Hematopoietic multipotent progenitor cell treated with erythropoietin and hydrocortisone succinate and interleukin-3 and kit ligand, for 4 days (in vitro differentiated cells): ENCODE results near the gene CTNND2.
A peak's percentile ranks its signal among the peaks of the same experiment; 100 is the strongest.

ENCODE experiments used
- DNase-seq: peaks from one replicate; pipeline ENCODE4 v3.0.0-alpha.2; 2015

Gene CTNND2

GRCh38 chr5:11301171-11301570 is 603.1 kb downstream of the CTNND2 start:
- no peak for DNase-seq

GRCh38 chr5:11300736-11301135 is 603.5 kb downstream of the CTNND2 start:
- DNase-seq = no peak

GRCh38 chr5:11298877-11299276 is 605.4 kb downstream of the CTNND2 start:
- no peak for DNase-seq

GRCh38 chr5:11293523-11293922 is 610.7 kb downstream of the CTNND2 start:
- no peak for DNase-seq

- DNase-seq = no peak
Observed at GRCh38 chr5:11292648-11293356, 611.4 kb downstream of the CTNND2 start.

DNA sequence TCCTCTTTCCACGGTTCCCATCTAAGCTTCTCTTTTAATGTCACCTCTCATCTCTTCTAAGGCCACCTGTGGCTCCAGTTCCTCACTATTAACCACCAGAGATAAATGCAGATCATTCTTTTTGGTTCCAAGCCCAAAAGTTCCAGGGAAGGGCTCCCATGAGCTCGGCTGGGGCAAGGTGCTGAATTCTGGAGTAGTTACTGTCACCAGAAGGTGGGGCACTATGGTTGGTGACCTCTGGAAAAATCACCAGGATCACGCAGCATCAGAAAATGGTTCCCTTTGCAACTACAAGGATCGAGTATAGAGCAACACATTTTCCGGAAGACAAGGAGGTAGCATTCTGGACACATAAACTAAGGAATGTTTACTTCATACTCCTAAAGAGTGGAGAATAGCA is 614.5 kb downstream of the CTNND2 start:
- DNase-seq = no peak

- DNase-seq = no peak
Observed at GRCh38 chr5:11289208-11289607, 615.0 kb downstream of the CTNND2 start.

DNA sequence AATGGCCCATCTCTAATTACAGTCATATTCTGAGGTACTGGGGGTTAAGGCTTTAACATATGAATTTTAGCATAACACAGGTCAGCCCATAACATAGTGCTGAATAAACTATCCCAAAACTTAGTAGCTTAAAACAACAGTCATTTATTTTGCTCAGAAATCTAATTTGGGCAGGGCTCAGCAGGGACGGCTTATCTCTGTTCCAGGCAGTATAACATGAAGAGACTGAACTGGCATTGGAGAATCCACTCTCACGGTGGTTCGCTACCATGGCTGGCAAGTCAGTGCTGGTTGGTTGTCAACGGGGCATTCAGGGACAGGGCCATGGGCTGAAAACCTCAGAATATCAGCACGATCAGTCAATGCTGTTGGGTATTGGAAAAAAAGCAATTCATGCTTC is 622.4 kb downstream of the CTNND2 start:
- DNase-seq = no peak

- DNase-seq = no peak
Observed at GRCh38 chr5:11277323-11277722, 626.9 kb downstream of the CTNND2 start.

DNA sequence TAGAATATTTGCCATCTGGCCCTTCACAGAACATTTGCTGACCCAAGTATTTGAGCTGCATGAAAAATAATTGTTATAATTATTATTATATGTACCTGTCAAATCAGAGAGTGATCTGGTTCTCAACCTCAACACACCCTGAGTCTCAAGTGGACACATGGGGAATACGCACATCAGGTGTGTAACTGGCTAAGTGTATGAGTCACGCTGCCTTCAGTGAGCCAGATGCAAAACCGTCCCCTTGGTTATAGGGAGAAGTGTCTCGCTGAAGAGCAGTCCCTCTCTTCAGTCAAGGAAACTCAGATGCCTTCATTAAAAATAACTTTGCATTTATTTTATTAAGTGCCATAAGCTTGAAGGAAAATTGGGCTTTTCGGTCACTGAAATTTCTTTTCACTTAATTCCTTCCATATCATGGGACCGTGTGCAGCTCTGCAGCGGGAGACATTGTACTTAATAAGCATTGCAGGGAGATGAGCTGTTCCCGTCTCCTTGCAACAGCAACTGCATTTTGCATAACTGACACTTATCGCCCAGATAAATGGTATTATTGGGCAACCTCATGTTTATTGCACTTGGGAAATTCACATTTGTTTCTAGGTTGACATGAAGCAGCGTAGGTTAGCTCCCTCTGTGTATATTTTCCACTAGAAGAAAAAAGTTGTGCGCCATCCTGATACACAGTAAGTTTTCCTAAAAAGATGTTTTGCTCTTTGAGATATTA is 630.9 kb downstream of the CTNND2 start:
- DNase-seq = no peak

DNA sequence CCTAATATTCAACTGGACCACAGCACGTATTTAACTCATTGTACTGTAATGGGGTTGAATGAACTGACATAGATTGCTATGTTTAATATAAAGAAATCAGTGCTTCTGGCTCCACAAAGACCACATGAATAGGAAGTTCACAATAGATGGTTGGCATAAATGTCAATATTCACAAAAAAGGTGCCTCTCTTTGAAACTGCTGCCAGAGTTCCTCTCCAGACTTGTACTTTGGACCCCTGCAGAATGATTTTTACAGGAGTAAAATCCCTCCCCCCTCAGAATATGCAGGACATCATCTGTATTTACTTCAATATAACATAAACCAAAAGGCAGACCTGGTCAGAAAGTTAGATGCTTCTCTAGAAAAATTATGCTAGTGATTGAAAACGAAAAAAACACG is 634.7 kb downstream of the CTNND2 start:
- no peak for DNase-seq

- DNase-seq = no peak
Observed at GRCh38 chr5:11268891-11269290, 635.4 kb downstream of the CTNND2 start.

- no peak for DNase-seq
Observed at GRCh38 chr5:11266331-11266730, 637.9 kb downstream of the CTNND2 start.

GRCh38 chr5:11261241-11261640 is 643.0 kb downstream of the CTNND2 start:
- no peak for DNase-seq

DNA sequence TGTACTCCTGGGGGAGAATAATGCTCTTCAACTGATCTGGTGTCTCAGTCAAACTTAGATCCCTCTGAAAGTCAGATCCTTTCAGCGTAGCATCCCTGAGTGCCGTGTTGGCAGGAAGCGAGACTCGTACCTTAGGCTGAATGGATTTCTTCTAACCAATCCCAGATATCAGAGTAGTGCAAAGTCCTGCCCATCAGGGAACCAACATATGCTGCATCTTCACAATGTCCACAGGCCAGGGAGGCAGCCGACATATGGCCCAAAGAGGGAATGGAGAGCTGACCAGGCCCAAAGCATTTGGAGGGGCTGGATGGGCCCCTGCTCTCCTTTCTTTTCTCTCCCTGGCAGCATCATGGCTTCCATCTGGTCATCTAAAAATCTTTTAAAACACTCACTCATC is 646.2 kb downstream of the CTNND2 start:
- DNase-seq = no peak

DNA sequence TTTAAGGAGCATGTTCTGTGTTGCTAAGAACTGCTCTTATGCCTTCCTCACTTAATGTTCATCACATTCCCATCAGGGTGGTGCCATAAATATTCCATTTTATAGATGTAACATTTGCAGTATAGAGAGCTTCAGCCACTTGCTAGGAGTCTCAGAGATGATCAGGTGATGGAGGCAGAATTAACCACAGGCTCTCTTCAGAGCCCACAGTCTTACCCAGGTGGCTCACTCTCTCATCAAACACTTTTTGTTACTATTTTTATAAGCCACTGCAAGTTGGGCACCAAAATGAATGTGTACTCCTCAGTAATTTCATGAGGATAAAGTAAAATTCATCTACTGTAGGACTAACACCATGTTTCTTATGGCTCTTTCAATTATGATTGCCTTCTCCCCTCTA is 651.7 kb downstream of the CTNND2 start:
- no peak for DNase-seq

DNA sequence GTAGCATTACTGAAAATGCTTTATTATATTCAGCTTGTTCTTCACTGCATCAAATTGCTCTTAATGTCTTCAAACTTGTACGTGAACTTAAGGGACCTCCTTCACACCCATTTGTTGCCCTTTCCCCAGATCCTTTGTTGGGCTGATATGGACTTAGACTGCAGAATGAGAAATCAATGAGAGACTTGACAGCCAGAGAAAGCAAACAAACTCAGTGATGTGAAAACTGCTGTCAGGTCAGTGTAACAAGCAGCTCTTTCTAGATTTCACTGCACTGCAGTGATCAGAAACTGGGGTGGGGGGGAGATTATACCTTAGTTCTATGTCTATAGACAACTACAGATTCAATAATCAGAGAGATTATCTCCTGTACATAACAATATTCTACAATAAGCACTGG is 652.2 kb downstream of the CTNND2 start:
- no peak for DNase-seq

DNA sequence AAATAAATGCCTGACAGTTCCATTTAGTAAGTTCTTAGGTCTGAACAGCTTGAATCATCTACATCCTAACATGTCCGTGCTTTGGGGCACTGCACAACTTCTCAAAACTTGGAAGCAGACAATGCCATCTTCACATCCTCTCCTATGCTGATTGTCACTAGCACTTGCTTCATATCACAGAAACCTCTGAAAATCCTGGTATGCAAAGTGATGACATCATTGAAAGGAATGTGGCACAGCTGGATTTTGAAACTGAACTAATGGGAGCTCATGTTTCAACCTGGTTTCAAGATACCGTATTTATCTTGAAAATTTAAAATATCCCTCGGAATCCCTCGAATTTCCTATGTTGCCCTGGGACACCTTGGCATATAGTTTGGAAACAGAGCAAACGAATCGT is 653.0 kb downstream of the CTNND2 start:
- DNase-seq = no peak

GRCh38 chr5:11248966-11249365 is 655.3 kb downstream of the CTNND2 start:
- DNase-seq = peak; percentile 76

GRCh38 chr5:11247224-11247623 is 657.0 kb downstream of the CTNND2 start:
- DNase-seq = peak; percentile 27

DNA sequence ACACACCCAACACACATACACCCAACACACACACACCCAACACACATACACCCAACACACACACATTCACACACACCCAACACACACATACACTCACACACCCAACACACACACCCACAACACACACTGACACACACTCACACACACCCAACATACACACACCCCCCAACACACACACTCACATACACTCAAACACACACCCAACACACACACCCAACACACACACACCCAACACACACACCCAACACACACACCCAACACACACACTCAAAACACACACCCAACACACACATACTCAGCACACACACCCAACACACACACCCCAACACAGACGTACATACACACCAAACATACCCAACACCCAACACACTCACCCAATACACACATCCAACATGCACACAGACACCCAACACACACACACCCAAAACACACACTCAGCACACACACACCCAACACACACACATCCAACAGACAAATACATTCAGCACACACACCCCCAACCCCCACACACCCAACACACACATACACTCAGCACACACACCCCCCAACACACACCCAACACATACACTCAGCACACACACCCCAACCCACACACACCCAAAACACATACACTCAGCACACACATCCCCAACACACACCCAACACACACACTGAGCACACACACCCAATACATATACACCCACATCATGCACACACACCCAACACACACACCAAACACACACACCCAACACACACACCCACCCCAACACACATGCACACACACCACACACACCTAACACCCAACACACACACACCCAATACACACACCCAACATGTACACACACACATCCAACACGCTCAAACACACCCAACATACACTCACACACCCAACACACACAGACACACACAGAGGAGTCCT is 663.7 kb downstream of the CTNND2 start:
- no peak for DNase-seq

DNA sequence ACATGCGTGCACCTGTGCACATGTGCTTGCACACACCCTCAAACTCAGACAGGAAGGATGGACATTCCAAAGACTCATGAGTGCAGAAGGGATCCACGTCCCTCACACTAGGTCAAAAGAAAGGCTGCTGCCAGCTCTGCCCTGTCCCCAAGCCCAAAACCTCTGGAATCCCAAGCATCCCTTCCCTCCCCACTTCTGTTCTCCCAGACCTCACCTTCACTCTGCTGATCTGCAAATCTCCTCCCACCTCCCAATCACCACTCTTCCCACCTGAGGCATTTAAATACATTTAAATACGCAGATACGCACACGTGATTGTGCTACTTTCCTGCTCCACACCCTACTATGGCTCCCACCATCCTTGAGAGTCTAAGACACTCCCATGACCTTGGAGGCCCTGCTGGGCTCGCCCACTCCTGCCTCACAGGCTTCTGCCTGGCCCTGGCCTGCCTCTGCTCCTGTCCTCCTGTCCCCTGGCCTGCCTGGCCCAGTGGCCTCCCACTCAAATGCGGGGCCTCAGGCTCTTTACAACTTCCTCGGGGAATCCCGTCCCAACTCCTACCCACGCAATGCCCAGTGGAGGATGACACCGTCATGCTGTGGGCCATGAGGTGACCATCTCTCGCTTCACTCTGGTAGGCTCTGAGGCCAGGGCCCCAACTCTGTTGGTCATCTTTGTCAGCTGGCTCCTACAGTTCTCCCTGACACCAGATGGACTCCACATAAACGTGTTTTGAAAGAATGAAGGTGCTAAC is 664.8 kb downstream of the CTNND2 start:
- DNase-seq = no peak

DNA sequence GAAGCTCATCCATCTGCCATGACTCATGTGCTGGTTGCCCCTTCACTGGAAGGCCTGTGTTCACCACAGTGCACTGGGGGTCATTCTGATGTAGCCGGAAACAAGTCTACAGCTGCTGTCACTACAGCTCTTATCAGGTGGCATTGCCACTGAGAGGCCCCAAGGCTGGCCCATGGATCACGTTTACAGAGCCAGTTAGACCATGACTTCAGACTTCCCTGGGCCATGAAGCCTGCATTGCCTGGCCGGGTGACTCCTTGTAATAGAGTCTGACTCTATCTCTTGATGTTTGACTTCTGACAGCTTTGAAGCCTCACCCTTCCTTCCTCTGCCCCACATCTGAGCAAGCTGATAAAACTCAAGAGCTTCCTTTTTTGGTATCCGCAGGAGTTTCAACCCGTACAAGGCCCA is 669.7 kb downstream of the CTNND2 start:
- peak; percentile 97 for DNase-seq
